Measurements from ENCODE around the gene CYP11A1.
A peak's percentile ranks its signal among the peaks of the same experiment; 100 is the strongest.

CYP11A1 gene

GRCh38 chr15:74317820-74318375 is 49.5 kb downstream of the CYP11A1 start:
- Histone ChIP-seq H3K4me1 (peaks cover 53% of the 10 kb centered on the region), H3K9me3 (0 out of 2 replicates have a peak, but pooled peaks cover 3% of the 10 kb centered on the region), H3K4me3 (ENCODE audit: low read depth, low read length) (peak overlapping the region; percentile 20), H3K36me3 (no peaks in the 10 kb centered on the region), H3K27me3 (no peaks in the 10 kb centered on the region)
- DNase-seq: peak; percentile 89
- TF ChIP-seq, protein P1, sequence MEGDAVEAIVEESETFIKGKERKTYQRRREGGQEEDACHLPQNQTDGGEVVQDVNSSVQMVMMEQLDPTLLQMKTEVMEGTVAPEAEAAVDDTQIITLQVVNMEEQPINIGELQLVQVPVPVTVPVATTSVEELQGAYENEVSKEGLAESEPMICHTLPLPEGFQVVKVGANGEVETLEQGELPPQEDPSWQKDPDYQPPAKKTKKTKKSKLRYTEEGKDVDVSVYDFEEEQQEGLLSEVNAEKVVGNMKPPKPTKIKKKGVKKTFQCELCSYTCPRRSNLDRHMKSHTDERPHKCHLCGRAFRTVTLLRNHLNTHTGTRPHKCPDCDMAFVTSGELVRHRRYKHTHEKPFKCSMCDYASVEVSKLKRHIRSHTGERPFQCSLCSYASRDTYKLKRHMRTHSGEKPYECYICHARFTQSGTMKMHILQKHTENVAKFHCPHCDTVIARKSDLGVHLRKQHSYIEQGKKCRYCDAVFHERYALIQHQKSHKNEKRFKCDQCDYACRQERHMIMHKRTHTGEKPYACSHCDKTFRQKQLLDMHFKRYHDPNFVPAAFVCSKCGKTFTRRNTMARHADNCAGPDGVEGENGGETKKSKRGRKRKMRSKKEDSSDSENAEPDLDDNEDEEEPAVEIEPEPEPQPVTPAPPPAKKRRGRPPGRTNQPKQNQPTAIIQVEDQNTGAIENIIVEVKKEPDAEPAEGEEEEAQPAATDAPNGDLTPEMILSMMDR (IDR thresholded peaks at IDR 0.05; ENCODE audit: low read depth, low read length): no peak

- peaks cover 66% of the 10 kb centered on the region for H3K4me1 ChIP-seq
- TF ChIP-seq, protein P1 (IDR thresholded peaks at IDR 0.05; ENCODE audit: low read depth, low read length): no peak
- no peak overlapping the region for H3K4me3 ChIP-seq (ENCODE audit: low read depth, low read length)
- no peaks in the 10 kb centered on the region for H3K27me3 ChIP-seq
- 0 out of 2 replicates have a peak, but pooled peaks cover 3% of the 10 kb centered on the region for H3K9me3 ChIP-seq
- no peak for DNase-seq
- no peaks in the 10 kb centered on the region for H3K36me3 ChIP-seq
These were observed 51.3 kb downstream of the CYP11A1 start for GRCh38 chr15:74316141-74316540.

- Histone ChIP-seq H3K9me3 (0 out of 2 replicates have a peak, but pooled peaks cover 3% of the 10 kb centered on the region), H3K36me3 (no peaks in the 10 kb centered on the region), H3K27me3 (no peaks in the 10 kb centered on the region), H3K4me1 (peaks cover 63% of the 10 kb centered on the region), H3K4me3 (ENCODE audit: low read depth, low read length) (no peak overlapping the region)
- DNase-seq: no peak
- TF ChIP-seq, protein P1 (IDR thresholded peaks at IDR 0.05; ENCODE audit: low read depth, low read length): no peak
These were observed 51.8 kb downstream of the CYP11A1 start for GRCh38 chr15:74315626-74316025.

- Histone ChIP-seq H3K4me1 (peaks cover 56% of the 10 kb centered on the region), H3K9me3 (no peaks in the 10 kb centered on the region), H3K36me3 (no peaks in the 10 kb centered on the region), H3K4me3 (ENCODE audit: low read depth, low read length) (no peak overlapping the region), H3K27me3 (no peaks in the 10 kb centered on the region)
- no peak for DNase-seq
- TF ChIP-seq, protein P1 (IDR thresholded peaks at IDR 0.05; ENCODE audit: low read depth, low read length): no peak
These were observed 52.5 kb downstream of the CYP11A1 start for GRCh38 chr15:74314795-74315438.

DNA sequence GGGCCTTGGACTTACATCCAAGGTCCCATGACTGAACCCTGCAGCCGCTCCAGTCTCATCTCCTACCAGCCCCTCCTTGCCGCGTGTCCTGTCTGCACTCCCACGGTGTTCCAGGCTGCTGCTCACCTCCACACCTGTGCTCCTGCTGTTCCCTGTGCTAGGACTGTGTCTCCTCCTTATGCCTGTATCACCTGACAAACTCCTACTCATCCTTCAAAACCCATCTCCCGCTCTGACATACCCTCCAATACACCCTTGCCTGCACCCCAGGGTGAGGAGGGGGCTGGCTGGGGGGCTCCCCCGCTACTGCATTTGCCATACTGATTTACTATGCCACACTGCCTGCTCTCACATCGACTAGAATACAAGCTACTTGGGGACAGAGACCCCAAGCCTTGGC is 53.6 kb downstream of the CYP11A1 start:
- Histone ChIP-seq H3K36me3 (no peaks in the 10 kb centered on the region), H3K4me1 (peaks cover 49% of the 10 kb centered on the region)

More for the DNA sequence above, 53.6 kb downstream of the CYP11A1 start:
- no peak for DNase-seq
- TF ChIP-seq, protein P1 (IDR thresholded peaks at IDR 0.05; ENCODE audit: low read depth, low read length): no peak
- Histone ChIP-seq H3K4me3 (ENCODE audit: low read depth, low read length) (no peak overlapping the region), H3K9me3 (no peaks in the 10 kb centered on the region), H3K27me3 (no peaks in the 10 kb centered on the region)

Measured in BE2C (cell line).